Muscle of back (tissue), 13 donors: ENCODE results near the gene OR6K3. TPM values are rescaled to one million over a fixed set of nuclear protein-coding genes. Genes with fewer than 3 reads are reported as not detected.
"Not testable (repeated sequence)": the region's sequence is repeated elsewhere in the genome, so short reads cannot be mapped to it uniquely, and the experiment has no call there.

Experiments
- DNase-seq, 3 donors: peaks; one replicate each; pipeline versions ENCODE4 v3.0.0 to v3.0.0-alpha.2; 2013
- long read RNA-seq, 9 donors: transcript quantifications; one replicate each; lab custom pipeline, GENCODE V29; 2026
- polyA plus RNA-seq, 10 donors: library from polyadenylated mRNA; unstranded; fragments of 120-200 nt; gene quantifications; one replicate each; pipeline ENCODE4 v1.2.1, GENCODE V29; 2013; ENCODE audit not compliant: insufficient read length in 10 of 10

The OR6K3 gene, protein sequence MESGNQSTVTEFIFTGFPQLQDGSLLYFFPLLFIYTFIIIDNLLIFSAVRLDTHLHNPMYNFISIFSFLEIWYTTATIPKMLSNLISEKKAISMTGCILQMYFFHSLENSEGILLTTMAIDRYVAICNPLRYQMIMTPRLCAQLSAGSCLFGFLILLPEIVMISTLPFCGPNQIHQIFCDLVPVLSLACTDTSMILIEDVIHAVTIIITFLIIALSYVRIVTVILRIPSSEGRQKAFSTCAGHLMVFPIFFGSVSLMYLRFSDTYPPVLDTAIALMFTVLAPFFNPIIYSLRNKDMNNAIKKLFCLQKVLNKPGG
- polyA plus RNA-seq = not detected
- long read RNA-seq, donor 1 = 0 reads
- long read RNA-seq, donor 2 = 0 reads
- long read RNA-seq, donor 3 = 0 reads
- long read RNA-seq, donor 4 = 0 reads
- long read RNA-seq, donor 5 = 0 reads
- long read RNA-seq, donor 6 = 0 reads
- long read RNA-seq, donor 7 = 0 reads
- long read RNA-seq, donor 8 = 0 reads
- long read RNA-seq, donor 9 = 0 reads

DNA sequence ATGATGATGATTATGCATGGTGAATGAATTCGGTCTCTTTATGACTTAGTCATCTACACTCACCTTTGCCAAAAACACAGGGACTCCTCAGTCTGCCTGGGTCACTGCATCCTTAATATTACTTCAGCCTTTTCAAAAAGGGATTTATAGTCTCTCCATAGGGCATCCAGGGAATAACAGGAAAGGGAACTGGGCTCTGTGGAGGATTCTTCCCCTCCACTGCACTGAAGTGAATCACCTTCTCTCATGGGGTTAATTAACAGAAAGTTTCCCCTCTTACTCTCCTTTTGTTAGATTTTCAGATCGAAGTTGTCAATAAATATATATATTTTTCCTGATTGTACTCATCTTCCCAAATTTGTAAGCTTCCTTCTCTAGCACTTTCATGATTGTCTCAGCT is at the start of gene OR6K3:
OR6K3 (minus strand) TSS at position 101 of the 400 bp plus-strand sequence. CDS start 2,605 bp downstream, outside the sequence.
- DNase-seq = no peak

DNA sequence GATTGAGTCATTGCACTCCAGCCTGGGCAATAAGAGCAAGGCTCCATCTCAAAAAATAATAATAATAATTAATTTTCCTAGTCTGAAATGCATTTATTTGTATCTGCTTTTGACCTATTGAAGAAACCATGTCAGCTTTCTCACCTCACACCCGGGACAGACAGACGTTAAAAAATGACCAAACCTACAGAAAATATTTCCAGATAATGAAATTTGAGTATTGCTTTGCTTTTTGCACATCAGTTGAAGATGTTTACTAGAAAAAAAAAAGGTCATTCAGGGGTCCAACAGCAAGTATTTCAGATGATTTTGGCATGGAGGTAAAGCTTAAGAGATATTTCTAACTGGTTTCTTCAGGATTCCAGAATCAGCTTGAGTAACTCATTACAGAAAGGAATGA is 33.9 kb upstream of the OR6K3 start, which contains the start of gene OR6K6:
OR6K6 (plus strand) TSS at position 301 of the 400 bp plus-strand sequence. CDS start 168 bp downstream, outside the sequence.
- DNase-seq = no peak

DNA sequence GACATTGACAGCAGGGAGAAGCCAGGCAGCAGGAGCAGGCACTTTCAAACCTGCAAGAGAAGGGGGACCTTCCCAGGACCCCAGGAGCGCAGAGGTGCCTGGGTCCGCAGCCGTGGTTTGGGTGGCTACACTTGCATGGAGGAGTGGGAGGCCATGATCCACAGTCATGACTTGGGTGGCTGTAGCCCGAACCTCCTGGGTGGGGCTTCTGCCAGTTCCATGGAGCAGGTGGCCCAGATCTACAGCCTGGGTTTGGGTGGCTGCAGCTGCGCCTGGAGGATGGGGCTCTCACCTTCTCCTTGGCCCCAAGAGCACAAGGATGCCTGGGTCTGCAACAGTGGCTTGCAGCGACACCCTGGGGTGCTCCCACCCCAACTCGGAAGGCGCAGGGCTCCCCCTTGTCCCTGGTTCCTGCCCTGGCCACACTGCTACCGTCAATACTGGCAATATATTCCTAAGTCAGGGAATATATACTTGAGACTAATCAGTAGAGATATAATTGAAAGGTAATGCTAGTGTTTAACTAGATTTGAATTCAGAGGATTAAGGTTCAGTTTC is 31.7 kb upstream of the OR6K3 start:
- DNase-seq = no peak

DNA sequence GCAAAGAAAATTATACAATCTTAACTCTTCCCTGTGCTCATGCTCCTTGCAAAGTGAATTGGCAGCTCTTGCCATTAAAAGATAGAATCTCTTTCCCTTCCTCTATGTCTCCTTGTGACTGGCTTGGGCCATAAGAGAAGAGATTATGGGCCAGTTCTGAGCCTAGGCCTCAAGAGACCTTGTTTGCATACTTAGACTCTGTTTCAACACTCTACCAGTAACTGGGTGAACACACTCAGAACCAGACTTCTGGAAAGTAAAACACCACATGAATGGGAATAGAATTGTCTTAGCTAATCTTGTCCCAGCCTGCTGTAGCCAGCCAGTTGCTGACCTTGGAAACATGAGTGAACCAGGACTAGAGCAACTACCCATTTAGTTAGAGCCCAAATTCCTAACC is 15.3 kb upstream of the OR6K3 start:
- no peak for DNase-seq

DNA sequence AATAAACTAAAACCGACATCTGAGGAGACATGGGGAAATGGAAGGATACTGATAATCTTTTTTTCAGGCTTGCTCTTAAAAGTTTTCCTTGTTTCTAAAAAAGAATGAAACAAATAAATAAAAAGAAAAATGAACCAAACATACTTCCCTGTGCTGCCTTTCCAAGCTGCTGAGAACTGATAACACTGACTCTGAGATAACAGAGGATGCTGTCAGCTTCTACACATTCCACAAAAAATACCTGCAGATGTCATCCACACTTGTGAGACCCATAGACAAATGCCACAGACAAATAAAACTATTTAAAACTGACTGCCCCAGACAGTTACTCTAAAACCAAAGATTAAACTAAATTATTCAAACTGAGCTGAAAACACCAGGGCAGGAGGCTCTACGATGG is 12.0 kb upstream of the OR6K3 start:
- DNase-seq = no peak

DNA sequence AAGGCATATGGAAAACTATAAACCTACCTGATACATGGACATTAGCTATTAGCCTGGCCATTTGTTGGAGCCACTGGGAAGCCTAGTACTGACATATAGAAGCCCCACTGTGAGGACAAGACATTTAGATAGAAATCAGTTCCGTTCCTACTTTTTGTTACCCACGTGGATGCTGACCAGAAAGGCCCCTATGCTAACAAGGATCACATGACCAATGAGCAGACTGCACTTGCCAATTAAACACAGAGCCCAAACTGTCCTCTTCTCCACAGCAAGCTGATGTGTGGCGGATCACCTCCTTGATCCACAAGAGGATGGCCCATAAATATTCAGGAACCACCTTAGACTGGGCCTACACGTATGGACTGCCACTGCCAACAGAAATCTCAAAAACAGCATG is 11.2 kb upstream of the OR6K3 start:
- DNase-seq = no peak

DNA sequence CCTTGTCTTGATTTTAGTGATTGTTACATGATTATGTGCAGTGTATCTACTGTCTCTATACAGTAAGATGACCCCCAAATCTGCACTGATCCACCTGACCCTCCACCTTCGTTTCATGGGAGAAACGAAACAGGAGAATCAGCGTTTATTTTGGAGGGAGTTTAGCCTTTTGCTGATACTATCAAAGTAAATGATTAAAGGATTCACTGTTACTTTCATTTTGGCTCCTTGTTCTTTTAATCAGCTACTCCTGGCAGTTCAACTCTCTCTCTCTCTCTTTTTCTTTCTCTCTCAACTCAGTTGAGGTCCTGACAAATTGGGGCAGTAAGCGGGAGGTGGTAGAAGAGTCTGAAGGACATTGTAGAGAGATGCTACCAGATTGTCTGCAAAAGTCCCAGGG is 9.9 kb upstream of the OR6K3 start:
- no peak for DNase-seq

DNA sequence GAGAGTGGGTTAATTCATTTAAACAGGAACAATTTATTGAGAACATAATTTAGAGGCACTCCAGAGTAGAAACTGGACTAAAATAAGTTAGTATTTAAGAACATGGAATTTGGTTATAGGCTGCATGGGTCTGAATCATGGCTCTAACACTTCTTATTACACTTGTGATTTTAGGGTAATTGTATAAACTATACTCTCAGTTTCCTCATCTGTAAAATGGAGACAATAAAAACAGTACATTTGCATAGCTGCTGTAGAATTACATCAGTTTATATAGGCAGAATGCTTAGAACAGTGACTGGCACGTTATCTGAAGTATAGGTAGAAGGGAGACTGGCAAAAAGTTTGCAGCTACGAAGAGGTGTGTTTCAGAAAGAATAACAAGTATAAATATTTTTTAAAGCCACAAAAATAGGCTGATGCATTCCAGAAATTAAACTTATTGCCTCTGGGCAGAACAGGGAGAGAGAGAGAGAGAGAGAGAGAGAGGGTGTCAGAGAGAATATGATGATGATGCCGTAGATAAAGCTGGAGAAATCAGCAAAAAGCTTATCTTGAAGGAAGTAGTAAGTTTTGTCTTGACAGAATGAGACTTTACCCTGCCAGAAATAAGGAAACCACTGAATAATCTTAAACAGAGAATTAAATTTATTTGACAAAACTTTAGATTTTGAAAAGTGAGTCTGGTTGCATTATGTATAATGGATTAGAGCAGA is 8.1 kb upstream of the OR6K3 start:
- no peak for DNase-seq

DNA sequence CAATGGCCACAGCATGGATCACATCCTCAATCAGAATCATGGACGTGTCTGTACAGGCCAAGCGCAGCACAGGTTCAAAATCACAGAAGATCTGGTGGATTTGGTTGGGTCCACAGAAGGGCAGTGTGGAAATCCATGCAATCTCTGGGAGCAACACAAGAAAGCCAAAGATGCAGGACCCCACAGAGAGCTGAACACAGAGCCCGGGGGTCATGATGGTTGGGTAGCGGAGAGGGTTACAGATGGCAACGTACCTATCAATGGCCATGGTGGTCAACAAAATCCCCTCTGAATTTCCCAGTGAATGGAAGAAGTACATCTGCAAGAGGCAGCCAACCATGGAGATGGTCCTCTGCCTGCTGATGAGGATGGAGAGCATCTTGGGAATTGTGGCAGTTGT is 3.9 kb upstream of the OR6K3 start:
- no peak for DNase-seq

DNA sequence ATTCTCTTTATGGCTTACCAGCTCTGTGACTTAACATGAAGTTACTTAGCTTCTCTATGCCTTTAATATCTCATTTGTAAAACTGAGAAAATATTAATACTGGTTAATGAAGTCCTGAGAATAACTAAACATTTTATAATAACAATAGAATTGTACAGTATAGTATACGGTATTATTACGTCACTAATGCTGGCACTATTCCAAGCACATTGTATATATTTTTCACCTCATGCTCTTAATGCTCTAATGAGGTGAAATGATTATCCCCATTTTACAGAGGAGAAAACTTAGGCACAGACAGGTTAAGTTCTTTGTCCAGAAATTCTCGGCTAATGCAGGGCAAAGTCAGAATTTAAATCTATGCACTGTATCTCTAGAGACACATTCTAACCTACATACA is 856 bp downstream of the OR6K3 start:
- no peak for DNase-seq

DNA sequence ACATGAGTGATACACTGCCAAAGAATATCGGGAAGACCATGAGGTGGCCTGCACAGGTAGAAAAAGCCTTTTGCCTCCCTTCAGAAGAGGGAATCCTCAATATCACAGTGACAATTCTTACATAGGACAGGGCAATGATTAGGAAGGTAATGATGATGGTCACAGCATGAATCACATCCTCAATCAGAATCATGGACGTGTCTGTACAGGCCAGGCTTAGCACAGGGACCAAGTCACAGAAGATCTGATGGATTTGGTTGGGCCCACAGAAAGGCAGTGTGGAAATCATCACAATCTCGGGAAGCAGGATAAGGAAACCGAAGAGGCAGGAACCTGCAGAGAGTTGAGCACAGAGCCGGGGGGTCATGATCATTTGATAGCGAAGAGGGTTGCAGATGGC is 3.2 kb downstream of the OR6K3 start:
- DNase-seq = no peak

DNA sequence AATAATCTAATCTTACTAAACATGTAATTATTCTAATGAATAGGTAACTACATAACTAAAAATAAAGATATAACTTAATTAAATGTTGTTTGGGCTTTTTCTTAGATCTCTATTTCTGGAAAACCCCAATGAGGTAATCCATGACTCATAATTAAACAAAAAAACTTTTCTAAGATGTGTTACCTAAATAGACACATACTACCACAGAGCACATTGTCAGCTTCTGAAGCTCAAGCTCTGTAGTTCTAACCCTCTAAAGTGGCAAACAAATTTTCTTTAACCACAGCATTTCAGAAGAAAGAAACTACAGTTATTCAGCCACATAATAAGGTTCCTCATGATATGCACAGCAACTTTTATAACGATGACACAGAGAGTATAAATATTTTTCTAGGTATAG is 4.2 kb downstream of the OR6K3 start:
- DNase-seq = no peak

DNA sequence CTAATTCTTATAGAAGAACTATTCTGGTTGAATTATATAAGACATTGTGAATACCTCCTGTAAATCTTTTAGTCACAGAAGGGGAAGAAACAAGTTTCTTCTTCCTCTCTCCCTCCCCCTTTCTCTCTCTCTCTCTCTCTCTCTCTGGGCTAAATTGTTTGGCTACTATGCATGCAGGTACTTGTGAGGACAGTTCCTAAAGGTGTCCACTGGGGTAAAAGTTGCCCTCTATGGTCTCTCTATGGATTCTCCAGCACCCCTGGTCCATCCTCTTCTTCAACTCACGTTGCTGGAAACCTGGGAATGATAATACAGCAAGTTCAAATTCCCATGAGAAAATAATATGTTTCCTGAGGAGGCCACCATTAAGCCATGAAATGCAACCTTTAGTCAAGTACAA is 5.8 kb downstream of the OR6K3 start:
- no peak for DNase-seq

DNA sequence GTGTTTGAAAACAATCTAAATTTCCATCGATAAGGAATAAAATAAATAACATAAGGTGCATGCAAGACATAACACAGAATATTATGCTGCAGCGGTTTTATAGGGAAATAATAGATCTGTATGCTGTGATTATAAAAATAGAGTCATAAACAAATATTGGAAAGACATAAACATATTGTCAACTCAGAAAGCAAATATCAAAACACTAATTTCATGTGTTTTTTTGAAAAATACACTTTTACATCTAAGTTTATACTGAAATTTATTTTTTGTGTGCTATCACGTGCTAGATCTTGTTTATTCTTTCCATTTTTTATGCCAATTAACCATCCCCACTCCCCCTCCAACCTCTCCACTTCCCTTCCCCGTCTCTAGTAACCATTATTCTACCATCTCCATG is 9.4 kb downstream of the OR6K3 start:
- DNase-seq = no peak

DNA sequence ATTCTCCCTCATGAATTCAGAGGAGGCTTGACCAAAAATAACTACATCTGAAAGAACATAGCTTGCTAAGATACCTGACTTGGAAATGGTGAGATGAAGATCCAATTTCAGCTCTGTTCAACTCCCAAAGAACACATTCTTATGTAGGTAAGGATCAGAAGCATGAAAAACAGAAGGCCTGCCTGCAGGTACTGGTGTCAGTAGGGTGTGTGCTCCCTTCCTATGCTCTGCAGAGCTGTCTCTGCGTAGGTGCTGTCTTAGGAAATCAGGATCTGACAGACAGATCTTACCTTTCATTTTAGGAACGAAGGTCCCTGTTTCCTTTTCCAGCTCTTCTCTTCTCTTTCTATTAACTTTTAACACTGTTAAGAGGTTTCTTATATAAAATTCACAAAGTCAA is 14.4 kb downstream of the OR6K3 start:
- DNase-seq = no peak

DNA sequence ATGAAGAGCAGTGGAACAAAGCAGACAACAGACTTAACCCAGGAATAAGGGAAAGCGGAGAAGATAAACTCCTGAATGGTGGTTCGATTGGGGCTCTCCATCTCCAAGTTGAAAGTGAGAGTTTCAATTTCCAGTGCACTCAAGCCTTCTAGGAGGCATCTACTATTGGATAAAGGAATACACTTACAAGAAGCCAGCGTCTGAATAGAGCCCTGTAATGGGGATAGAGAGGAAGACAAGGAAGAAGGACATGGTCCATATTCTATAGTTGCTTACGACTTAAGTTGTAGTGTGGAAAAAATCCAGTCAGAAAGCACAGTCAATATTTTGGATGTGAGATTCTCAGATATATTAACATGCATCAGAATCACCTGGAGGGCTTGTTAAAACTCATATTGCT is 20.0 kb downstream of the OR6K3 start, which contains the start of gene OR6K2:
OR6K2 (minus strand) TSS at position 101 of the 400 bp plus-strand sequence; CDS start at position 101, 0 bp downstream.
- no peak for DNase-seq

DNA sequence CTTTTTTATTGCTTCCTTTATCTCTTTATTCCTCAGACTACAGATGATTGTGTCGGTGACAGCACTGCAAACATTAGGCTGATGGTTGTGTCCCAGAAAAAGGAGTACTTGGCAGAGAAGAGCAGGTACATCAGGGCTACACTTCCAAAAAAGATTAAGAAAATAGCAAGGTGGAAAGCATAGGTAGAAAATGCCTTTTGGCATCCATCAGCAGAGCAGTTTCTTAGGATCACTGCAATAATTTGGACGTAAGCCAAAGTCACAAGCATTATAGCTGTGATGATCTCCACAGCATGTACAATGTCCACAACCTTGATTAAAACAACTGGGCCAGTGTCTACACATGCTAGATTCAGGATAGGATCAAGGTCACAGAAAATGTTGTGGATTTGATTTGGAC is 25.9 kb downstream of the OR6K3 start:
- DNase-seq = no peak

DNA sequence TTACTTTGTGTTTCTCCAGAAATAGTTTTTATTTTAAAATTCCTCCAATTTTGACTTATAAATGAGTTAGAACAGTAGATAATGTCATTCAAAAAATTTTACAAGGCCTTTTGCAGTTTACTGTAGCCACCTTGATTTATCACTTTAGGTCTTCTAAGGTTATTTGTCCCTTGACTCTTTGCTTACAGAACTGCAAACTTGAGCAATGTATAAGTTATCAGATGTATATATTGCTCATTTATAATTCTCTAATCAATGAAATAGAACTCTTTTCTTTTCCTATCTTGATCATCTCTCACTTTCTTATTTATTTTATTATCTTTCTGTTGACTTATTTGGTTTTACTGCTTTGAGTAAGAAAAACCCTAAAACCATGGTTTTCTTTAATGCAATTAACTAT is 28.2 kb downstream of the OR6K3 start:
- DNase-seq = no peak

DNA sequence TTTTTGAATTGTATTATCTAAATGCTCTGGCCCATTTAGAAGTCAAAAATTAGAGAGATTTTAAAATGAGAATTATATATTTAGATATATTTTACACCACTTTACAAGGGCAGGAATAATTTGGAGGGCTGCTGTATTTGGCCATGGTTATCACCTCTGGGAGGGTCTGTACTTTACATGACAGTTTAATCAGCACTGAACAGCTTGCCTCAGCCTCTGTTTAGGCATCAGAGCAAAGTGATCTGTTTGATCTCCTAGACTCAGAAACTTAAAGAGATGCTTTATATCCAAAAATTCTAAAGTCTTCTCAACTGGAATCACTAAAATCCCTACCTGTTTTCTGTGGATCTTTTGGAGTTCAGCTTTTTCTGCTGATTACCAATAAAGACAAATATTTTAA is 28.6 kb downstream of the OR6K3 start:
- DNase-seq = no peak

DNA sequence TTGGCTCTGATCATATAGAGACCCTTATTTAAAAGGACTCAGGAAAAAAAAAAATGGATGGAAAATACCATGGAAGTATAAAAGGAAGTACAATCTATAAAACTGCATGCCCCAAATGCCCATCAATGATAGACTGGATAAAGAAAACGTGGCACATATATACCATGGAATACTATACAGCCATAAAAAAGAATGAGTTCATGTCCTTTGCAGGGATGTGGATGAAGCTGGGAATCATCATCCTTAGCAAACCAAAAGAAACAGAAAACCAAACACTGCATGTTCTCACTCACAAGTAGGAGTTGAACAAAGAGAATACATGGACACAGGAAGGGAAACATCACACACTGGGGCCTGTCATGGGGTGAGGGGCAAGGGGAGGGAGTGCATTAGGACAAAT is 29.4 kb downstream of the OR6K3 start:
- not testable (repeated sequence) for DNase-seq

DNA sequence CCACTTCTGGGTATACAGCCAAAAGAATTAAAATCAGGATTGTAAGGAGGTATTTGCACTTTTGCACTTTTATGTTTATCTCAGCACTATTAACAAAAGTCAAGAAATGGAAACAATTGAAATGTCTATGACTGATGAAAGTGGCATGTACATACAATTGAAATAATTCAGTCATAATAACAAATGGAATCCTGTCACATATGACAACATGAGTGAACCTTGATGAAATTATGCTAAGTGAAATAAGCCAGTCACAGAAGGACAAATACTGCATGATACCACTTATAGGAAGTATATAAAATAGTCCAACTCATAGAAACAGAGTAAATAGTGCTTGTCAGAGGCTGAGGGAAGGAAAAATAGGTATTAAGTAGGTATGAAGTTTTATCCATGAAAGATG is 30.6 kb downstream of the OR6K3 start:
- no peak for DNase-seq

DNA sequence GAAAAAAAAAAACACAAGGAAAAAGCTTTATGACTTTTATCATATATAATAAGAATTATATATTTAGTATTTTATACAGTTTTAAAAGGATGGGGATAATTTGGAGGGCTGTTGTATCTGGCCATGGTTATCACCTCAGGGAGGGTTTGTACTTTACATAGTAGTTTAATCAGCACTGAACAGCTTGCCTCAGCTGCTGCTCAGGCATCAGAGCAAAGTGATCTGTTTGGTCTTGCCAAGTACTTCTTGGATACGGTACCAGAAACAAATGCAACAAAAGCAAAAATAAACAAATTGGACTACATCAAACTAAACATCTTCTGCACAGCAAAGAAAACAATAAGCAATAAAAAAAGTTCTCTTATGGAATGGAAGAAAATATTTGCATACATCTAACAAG is 31.4 kb downstream of the OR6K3 start:
- DNase-seq = peak in 1 of 3 donors; percentile 8

DNA sequence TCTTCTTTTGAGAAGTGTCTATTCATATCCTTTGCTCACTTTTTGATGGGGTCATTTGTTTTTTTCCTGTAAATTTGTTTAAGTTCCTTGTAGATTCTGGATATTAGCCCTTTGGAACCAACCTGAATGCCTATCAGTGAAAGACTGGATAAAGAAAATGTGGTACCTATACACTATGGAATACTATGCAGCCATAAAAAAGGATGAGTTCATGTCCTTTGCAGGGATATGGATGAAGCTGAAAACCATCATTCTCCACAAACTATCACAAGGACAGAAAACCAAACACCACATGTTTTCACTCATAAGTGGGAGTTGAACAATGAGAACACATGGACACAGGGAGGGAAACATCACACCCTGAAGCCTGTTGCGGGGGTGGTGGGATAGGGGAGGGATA is 32.2 kb downstream of the OR6K3 start:
- DNase-seq = not testable (repeated sequence)
